Thymus (tissue), 11 donors: ENCODE results near the gene PEX16. TPM values are rescaled to one million over a fixed set of nuclear protein-coding genes. Genes with fewer than 3 reads are reported as not detected.
"Not testable (repeated sequence)": the region's sequence is repeated elsewhere in the genome, so short reads cannot be mapped to it uniquely, and the experiment has no call there.

Experiments
- DNase-seq, 9 donors: peaks; one replicate each; pipeline ENCODE4 v3.0.0-alpha.2; 2013; ENCODE audit warnings: low spot score in 9 of 9, low read depth in 6 of 9, missing footprints in 1 of 9
- H3K27ac ChIP-seq, 2 donors: one replicate each; pipeline ENCODE4 v1.5.1; 2013; ENCODE audit warnings: control low read depth in 1 of 2, low read depth in 1 of 2, low read length in 1 of 2, mild to moderate bottlenecking in 1 of 2, moderate library complexity in 1 of 2
- H3K27me3 ChIP-seq, 2 donors: one replicate each; pipeline ENCODE4 v1.5.1; 2013; ENCODE audit warnings: low read length in 1 of 2; ENCODE audit not compliant: control insufficient read depth in 2 of 2, insufficient read depth in 1 of 2
- H3K36me3 ChIP-seq, 2 donors: one replicate each; pipeline ENCODE4 v1.5.1; 2013; ENCODE audit warnings: low read length in 1 of 2, mild to moderate bottlenecking in 1 of 2, moderate library complexity in 1 of 2; ENCODE audit not compliant: control insufficient read depth in 2 of 2, insufficient read depth in 2 of 2
- H3K4me1 ChIP-seq, 2 donors: one replicate each; pipeline ENCODE4 v1.5.1; 2013; ENCODE audit warnings: low read length in 2 of 2; ENCODE audit not compliant: control insufficient read depth in 2 of 2, insufficient read depth in 2 of 2
- H3K4me3 ChIP-seq, 2 donors: one replicate each; pipeline ENCODE4 v1.5.1; 2013; ENCODE audit warnings: low read length in 2 of 2, control low read depth in 1 of 2, mild to moderate bottlenecking in 1 of 2
- H3K9me3 ChIP-seq, 2 donors: one replicate each; pipeline ENCODE4 v1.5.1; 2013; ENCODE audit warnings: low read length in 1 of 2, mild to moderate bottlenecking in 1 of 2; ENCODE audit not compliant: control insufficient read depth in 2 of 2, insufficient read depth in 1 of 2
- WGBS: extraction: QIAGEN DNeasy Blood & Tissue Kit; methylation state at CpG from one replicate; pipeline ENCODE4 v1.1.7; 2013; 5-methylcytosine and 5-hydroxymethylcytosine counted together
- polyA plus RNA-seq: library from polyadenylated mRNA; stranded (reverse); fragments of 200-250 nt; gene quantifications from one replicate; pipeline ENCODE4 v1.2.3, GENCODE V29; 2013
- total RNA-seq: library from RNA; stranded (reverse); fragments of 120-200 nt; gene quantifications from one replicate; pipeline ENCODE4 v1.2.4, GENCODE V29; 2013
- donor health status: healthy.

Gene PEX16
- total and polyA plus RNA-seq, 2 donors: 29.6 to 46.0 TPM

- H3K4me1 ChIP-seq: peaks cover 9 to 21% of the 10 kb centered on the region in 2 donors
- no peaks in the 10 kb centered on the region for H3K9me3 ChIP-seq
- no peak overlapping the region for H3K27ac ChIP-seq
- no peak overlapping the region for H3K4me3 ChIP-seq
- no peak for DNase-seq
- peaks cover 0 to 6% of the 10 kb centered on the region in 2 donors for H3K27me3 ChIP-seq
- 96% methylated on average over 22 of the region's 22 CpGs for WGBS
- peaks cover 53 to 66% of the 10 kb centered on the region in 2 donors for H3K36me3 ChIP-seq
These were observed 3.6 kb downstream of the PEX16 start for GRCh38 chr11:45913942-45914635.

GRCh38 chr11:45913514-45913913 is 4.2 kb downstream of the PEX16 start:
- Histone ChIP-seq H3K27ac (no peak overlapping the region), H3K36me3 (peaks cover 53 to 72% of the 10 kb centered on the region in 2 donors), H3K4me1 (peaks cover 5 to 15% of the 10 kb centered on the region in 2 donors), H3K9me3 (no peaks in the 10 kb centered on the region), H3K4me3 (no peak overlapping the region), H3K27me3 (peaks cover 0 to 1% of the 10 kb centered on the region in 2 donors)
- DNase-seq: no peak
- 98% methylated on average over 19 of the region's 19 CpGs for WGBS

GRCh38 chr11:45910623-45911022 is 7.1 kb downstream of the PEX16 start:
- H3K4me3 ChIP-seq: no peak overlapping the region
- 98% methylated on average over 9 of the region's 9 CpGs for WGBS
- no peaks in the 10 kb centered on the region for H3K4me1 ChIP-seq
- peaks cover 53 to 67% of the 10 kb centered on the region in 2 donors for H3K36me3 ChIP-seq
- no peak for DNase-seq
- H3K27me3 ChIP-seq: no peaks in the 10 kb centered on the region
- no peak overlapping the region for H3K27ac ChIP-seq
- H3K9me3 ChIP-seq: no peaks in the 10 kb centered on the region

GRCh38 chr11:45909594-45910475 is 7.8 kb downstream of the PEX16 start:
- Histone ChIP-seq H3K27me3 (no peaks in the 10 kb centered on the region), H3K4me3 (no peak overlapping the region), H3K4me1 (no peaks in the 10 kb centered on the region), H3K27ac (no peak overlapping the region), H3K36me3 (peaks cover 46 to 59% of the 10 kb centered on the region in 2 donors), H3K9me3 (no peaks in the 10 kb centered on the region)
- WGBS: 93% methylated on average over 32 of the region's 32 CpGs
- DNase-seq: no peak

GRCh38 chr11:45907911-45908370 is 9.7 kb downstream of the PEX16 start:
- no peaks in the 10 kb centered on the region for H3K4me1 ChIP-seq

GRCh38 chr11:45906965-45907611 is 10.6 kb downstream of the PEX16 start, which contains the start of gene FREY1:
Gene FREY1, minus strand, starts transcription at chr11:45907271. Its CDS starts 26 bp downstream, at chr11:45907245.
- 86% methylated on average over 18 of the region's 18 CpGs for WGBS
- DNase-seq: no peak
- peaks cover 2 to 12% of the 10 kb centered on the region in 2 donors for H3K27me3 ChIP-seq
- H3K4me3 ChIP-seq: no peak within 1 kb of the TSS
- H3K4me1 ChIP-seq: no peaks in the 10 kb centered on the region
- no peaks in the 10 kb centered on the region for H3K9me3 ChIP-seq
- H3K36me3 ChIP-seq: peaks cover 24 to 36% of the 10 kb centered on the region in 2 donors
- H3K27ac ChIP-seq: no peak within 1 kb of the TSS

More at GRCh38 chr11:45907911-45908370, 9.7 kb downstream of the PEX16 start:
- DNase-seq: no peak
- Histone ChIP-seq H3K9me3 (no peaks in the 10 kb centered on the region), H3K4me3 (no peak overlapping the region), H3K27ac (no peak overlapping the region), H3K36me3 (peaks cover 27 to 41% of the 10 kb centered on the region in 2 donors), H3K27me3 (peaks cover under 1 to 3% of the 10 kb centered on the region in 2 donors)
- 93% methylated on average over 8 of the region's 8 CpGs for WGBS

- WGBS: 71% methylated on average over 19 of the region's 19 CpGs
- H3K9me3 ChIP-seq: no peaks in the 10 kb centered on the region
- H3K4me3 ChIP-seq: no peak overlapping the region
- H3K4me1 ChIP-seq: no peaks in the 10 kb centered on the region
- H3K36me3 ChIP-seq: peaks cover 19 to 27% of the 10 kb centered on the region in 2 donors
- peaks cover 9 to 21% of the 10 kb centered on the region in 2 donors for H3K27me3 ChIP-seq
- DNase-seq: no peak
- H3K27ac ChIP-seq: no peak overlapping the region
These were observed 11.5 kb downstream of the PEX16 start for GRCh38 chr11:45906096-45906682.

GRCh38 chr11:45905576-45905975 is 12.1 kb downstream of the PEX16 start:
- peaks cover 13 to 21% of the 10 kb centered on the region in 2 donors for H3K36me3 ChIP-seq
- H3K27me3 ChIP-seq: peaks cover 15 to 27% of the 10 kb centered on the region in 2 donors
- not testable (repeated sequence) for H3K4me3 ChIP-seq, DNase-seq, H3K4me1 ChIP-seq, H3K27ac ChIP-seq, H3K9me3 ChIP-seq
- 32% methylated on average over 6 of the region's 6 CpGs for WGBS
